AG20443 (cell line): ENCODE measurements around the gene SDR9C7.
"Not testable (repeated sequence)": the region's sequence is repeated elsewhere in the genome, so short reads cannot be mapped to it uniquely, and the experiment has no call there.

Experiments used
- DNase-seq: peaks from one replicate; pipeline ENCODE4 v3.0.0; 2012; ENCODE audit warnings: low spot score, mixed read lengths

The SDR9C7 gene

GRCh38 chr12:56953314-56953713, 19.1 kb upstream of the SDR9C7 start:
- peak; percentile 1 for DNase-seq

DNA sequence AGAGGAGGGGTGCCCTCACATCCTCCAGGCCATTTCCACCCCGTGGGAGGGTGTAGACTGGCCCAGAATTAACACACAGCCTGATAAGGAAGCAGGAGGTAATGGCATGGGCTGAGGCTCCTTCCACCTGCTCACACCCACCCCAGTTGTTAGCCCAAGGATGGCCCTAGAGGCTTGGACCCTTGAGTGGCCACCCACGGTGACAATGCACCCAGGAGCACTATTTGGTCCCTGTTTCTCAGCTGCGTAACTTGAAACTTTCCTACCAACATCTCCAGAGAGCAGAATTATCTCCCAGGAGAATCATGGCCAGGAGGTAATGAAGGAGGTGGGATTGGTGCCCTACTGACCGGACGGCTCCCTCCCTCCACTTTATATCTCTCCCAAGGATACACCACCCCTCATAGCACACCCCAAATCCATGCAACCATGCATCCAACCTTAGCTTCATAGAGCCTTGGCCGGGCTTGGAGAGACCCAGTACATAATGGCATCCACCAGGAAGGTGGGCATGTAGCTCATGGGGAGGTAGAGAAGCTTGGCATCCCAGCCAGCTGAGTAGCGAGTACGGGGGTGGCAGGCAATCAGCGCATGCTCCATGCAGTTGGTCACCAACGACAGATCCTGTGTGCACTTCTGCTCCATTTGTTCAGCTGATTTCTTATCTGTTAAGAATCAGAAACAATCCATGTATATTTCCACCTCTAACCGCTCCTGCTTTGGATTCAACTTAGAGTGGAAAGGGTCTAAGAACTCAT, 17.6 kb upstream of the SDR9C7 start:
- DNase-seq: peak; percentile 5

DNA sequence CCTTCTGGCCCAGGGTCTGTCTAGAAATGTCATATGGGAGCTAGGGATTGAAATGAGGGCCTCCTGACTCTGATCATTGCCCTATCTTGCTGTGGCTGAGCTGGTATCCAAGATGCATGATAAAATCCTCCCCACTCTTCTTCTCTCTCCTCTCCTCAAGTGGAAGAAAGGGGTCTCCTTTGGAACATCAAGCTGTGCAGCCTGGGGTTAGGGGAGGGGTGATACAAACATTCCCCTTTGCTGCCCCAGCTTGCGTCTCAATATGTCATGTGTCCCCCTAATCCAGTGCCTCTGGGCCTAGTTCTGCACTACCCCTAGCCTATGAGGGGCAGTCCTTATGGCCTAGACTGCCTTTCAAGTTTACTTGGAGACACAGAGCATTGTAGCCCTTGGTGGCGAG, 14.7 kb upstream of the SDR9C7 start:
- no peak for DNase-seq

- DNase-seq: no peak
These were observed 14.2 kb upstream of the SDR9C7 start for GRCh38 chr12:56948457-56948777.

DNA sequence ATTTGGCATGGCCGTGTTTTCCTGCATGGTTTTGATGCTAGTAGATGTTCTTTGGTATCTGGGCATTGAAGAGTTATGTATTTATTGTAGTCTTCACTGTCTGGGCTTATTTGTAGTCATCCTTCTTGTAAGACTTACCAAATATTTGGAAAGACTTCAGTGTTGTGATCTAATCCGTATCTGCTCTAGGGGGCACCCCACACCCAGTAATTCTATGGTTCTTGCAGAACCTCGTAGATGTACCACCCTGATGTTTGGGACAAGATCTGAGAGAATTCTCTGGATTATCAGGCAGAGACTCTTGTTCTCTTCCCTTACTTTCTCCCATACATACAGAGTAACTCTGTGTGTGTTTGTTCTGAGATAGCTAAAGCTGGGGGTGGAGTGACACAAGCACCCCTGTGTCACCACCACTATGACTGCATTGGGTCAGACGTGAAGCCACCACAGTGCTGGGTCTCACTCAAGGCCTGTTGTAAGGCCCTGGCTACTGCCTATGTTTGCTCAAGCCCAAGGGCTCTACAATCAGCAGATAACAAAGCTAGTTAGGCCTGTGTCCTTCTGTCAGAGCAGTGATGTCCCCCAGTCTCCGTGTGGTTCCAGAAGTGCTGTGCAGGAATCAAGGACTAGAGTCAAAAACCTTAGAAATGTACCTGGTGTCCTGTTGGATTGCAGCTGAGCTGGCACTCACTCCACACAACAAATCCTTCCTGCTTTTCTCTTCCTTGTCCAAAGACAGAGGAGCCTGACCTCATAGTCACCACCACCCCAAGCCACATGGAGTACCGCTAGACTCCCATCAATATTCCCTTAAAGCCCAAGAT, 13.6 kb upstream of the SDR9C7 start:
- DNase-seq: no peak

DNA sequence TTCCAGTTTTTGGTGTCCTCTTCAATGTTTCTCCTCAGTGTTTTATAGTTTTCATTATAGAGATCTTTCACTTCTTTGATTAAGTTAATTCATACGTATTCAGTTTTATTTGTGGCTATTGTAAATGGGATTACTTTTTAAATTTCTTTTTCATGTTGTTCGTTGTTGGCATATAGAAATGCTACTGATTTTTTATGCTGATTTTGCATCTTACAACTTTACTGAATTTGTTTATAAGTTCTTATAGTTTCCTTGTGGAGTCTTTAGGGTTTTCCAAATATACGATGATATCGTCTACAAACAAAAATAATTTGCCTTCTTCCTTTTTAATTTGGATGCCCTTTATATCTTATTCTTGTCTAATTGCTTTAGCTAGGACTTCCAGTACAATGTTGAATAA, 9.7 kb upstream of the SDR9C7 start:
- no peak for DNase-seq

GRCh38 chr12:56943374-56943773, 9.2 kb upstream of the SDR9C7 start:
- DNase-seq: not testable (repeated sequence)

- peak; percentile 69 for DNase-seq
These were observed 7.2 kb upstream of the SDR9C7 start for GRCh38 chr12:56941299-56942017.

- not testable (repeated sequence) for DNase-seq
These were observed 6.7 kb upstream of the SDR9C7 start for GRCh38 chr12:56940942-56941298.

- DNase-seq: no peak
These were observed 1.5 kb upstream of the SDR9C7 start for GRCh38 chr12:56935752-56936151.

DNA sequence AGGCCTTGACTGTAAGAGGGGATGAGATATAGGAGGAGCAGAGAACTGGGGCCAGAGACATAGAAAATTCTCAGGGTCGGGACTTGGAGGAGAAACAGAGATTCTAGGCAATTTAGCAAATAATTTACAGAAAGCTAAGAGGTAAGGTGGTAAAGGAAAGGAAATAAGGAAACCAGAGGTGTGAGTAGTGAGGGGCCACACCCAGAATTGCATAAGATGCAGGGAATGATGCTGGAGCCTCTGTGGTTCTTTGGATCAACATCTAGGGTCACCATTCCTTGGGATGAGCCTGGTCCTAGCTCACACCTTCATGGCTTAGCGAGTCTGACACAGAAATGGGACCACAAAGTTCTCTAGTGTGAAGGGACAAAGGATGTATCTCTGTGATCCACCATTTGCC, 949 bp upstream of the SDR9C7 start:
- DNase-seq: no peak

- DNase-seq: no peak
These were observed 1.3 kb downstream of the SDR9C7 start for GRCh38 chr12:56932867-56933266.

DNA sequence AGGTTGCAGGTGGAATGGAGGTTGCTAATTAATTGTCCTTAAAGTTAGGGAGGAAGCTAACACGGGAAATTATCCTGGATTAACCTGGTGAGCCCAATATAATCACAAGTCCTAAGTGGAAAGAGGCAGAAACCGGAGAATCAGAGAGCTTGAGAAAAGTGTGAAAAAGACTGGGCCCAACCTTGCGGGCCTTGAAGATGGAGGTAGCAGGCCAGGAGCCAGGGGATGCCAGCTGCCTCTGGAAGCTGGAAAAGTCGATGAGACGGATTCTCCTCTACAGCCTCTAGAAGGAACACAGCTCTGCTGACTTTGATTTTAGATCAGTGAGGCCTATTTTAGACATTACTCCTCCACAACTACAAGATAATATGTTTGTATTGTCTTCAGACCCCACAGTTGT, 2.1 kb downstream of the SDR9C7 start:
- no peak for DNase-seq

GRCh38 chr12:56931474-56931978, 2.7 kb downstream of the SDR9C7 start:
- DNase-seq: no peak

DNA sequence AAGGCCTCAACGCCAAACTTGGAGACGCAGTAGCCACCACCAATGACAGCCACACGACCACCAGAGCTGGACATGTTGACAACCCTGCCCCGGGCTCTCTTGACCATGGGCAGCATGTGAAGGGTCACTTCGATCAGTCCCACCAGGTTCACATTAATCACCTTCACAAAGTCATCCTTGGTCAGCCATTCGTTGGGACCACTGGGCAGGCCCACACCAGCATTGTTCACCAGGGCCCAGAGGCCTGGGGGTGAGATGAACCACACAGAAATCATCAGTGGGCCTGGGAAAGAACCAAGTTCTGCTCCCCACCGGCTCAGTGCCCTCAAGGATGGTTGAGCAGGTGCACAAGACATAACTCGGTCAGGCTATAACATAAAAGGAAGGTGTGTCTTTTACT, 4.0 kb downstream of the SDR9C7 start:
- no peak for DNase-seq

GRCh38 chr12:56929780-56930179, 4.4 kb downstream of the SDR9C7 start:
- DNase-seq: no peak

- no peak for DNase-seq
These were observed 5.9 kb downstream of the SDR9C7 start for GRCh38 chr12:56928262-56928661.

- DNase-seq: no peak
These were observed 6.9 kb downstream of the SDR9C7 start for GRCh38 chr12:56927281-56927680.

- DNase-seq: no peak
These were observed 12.2 kb downstream of the SDR9C7 start for GRCh38 chr12:56922031-56922430.

DNA sequence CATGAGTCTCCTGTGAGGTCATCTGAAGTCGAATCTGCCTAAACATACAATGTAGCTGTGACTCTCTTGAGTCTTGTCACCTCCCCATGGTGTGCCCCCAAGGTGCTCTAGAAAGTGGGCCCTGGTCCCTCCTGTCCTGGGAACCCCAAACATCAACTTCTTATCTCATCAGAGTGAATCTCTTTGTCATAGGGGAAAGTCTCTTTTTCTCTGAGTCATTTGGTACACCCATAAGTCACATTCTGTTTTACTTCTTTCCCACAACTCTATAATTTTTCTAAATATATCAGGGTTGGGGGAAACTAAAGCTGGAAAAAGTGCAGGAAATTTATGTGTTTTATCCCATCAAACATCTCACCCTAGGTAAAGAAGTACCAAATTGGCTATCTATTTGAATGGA, 12.9 kb downstream of the SDR9C7 start:
- DNase-seq: no peak

DNA sequence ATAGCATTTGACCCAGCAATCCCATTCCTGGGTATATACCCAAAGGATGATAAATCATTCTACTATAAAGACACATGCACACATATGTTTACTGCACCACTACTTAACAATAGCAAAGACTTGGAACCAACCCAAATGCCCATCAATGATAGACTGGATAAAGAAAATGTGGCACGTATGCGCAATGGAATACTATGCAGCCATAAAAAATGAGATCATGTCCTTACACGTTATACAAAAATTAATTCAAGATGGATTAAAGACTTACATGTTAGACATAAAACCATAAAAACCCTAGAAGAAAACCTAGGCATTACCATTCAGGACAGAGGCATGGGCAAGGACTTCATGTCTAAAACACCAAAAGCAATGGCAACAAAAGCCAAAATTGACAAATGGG, 16.1 kb downstream of the SDR9C7 start:
- not testable (repeated sequence) for DNase-seq

- DNase-seq: no peak
These were observed 17.2 kb downstream of the SDR9C7 start for GRCh38 chr12:56916996-56917333.
